ENCODE results near the gene MMP26.
"Not testable (repeated sequence)": the region's sequence is repeated elsewhere in the genome, so short reads cannot be mapped to it uniquely, and the experiment has no call there.

MMP26 gene

GRCh38 chr11:4722616-4723534, 18.3 kb downstream of the MMP26 start:
- peak; percentile 27 for DNase-seq (ENCODE audit: low read depth, low spot score)
- H3K27me3 ChIP-seq (ENCODE audit: control insufficient read depth, insufficient read depth, low read length); H3K9me3 ChIP-seq (ENCODE audit: control insufficient read depth, insufficient read depth, low read length); H3K4me1 ChIP-seq (ENCODE audit: control insufficient read depth, insufficient read depth, low read length); H3K36me3 ChIP-seq (ENCODE audit: control insufficient read depth, insufficient read depth, low read length); H3K4me3 ChIP-seq (ENCODE audit: low read length); H3K27ac ChIP-seq (ENCODE audit: low read length): not testable (repeated sequence)
- no CpG with 5 or more reads among the region's 33 CpGs for WGBS (ENCODE audit: insufficient coverage, insufficient read length)

- no peak for DNase-seq (ENCODE audit: low read depth, low spot score)
- Histone ChIP-seq H3K27me3 (ENCODE audit: control insufficient read depth, insufficient read depth, low read length) (no peaks in the 10 kb centered on the region), H3K27ac (ENCODE audit: low read length) (no peak overlapping the region), H3K4me1 (ENCODE audit: control insufficient read depth, insufficient read depth, low read length) (no peaks in the 10 kb centered on the region), H3K36me3 (ENCODE audit: control insufficient read depth, insufficient read depth, low read length) (no peaks in the 10 kb centered on the region), H3K9me3 (ENCODE audit: control insufficient read depth, insufficient read depth, low read length) (no peaks in the 10 kb centered on the region), H3K4me3 (ENCODE audit: low read length) (no peak overlapping the region)
- no CpG with 5 or more reads among the region's 2 CpGs for WGBS (ENCODE audit: insufficient coverage, insufficient read length)
Measured at GRCh38 chr11:4727171-4727570, 22.6 kb downstream of the MMP26 start.

GRCh38 chr11:4740735-4741134, 36.2 kb downstream of the MMP26 start:
- Histone ChIP-seq H3K4me1 (ENCODE audit: control insufficient read depth, insufficient read depth, low read length) (no peaks in the 10 kb centered on the region), H3K4me3 (ENCODE audit: low read length) (no peak overlapping the region), H3K36me3 (ENCODE audit: control insufficient read depth, insufficient read depth, low read length) (no peaks in the 10 kb centered on the region), H3K27ac (ENCODE audit: low read length) (no peak overlapping the region), H3K27me3 (ENCODE audit: control insufficient read depth, insufficient read depth, low read length) (no peaks in the 10 kb centered on the region), H3K9me3 (ENCODE audit: control insufficient read depth, insufficient read depth, low read length) (no peaks in the 10 kb centered on the region)
- DNase-seq (ENCODE audit: low read depth, low spot score): no peak
- WGBS (ENCODE audit: insufficient coverage, insufficient read length): no CpG with 5 or more reads among the region's 2 CpGs

- Histone ChIP-seq H3K4me1 (ENCODE audit: control insufficient read depth, insufficient read depth, low read length) (no peaks in the 10 kb centered on the region), H3K36me3 (ENCODE audit: control insufficient read depth, insufficient read depth, low read length) (no peaks in the 10 kb centered on the region), H3K27ac (ENCODE audit: low read length) (no peak overlapping the region), H3K9me3 (ENCODE audit: control insufficient read depth, insufficient read depth, low read length) (no peaks in the 10 kb centered on the region), H3K27me3 (ENCODE audit: control insufficient read depth, insufficient read depth, low read length) (no peaks in the 10 kb centered on the region), H3K4me3 (ENCODE audit: low read length) (no peak overlapping the region)
- whole genome bisulfite sequencing (ENCODE audit: insufficient coverage, insufficient read length): no CpG with 5 or more reads among the region's 6 CpGs
- DNase-seq (ENCODE audit: low read depth, low spot score): no peak
Measured at GRCh38 chr11:4748438-4748837, 43.9 kb downstream of the MMP26 start.

GRCh38 chr11:4751201-4751600, 46.6 kb downstream of the MMP26 start:
- WGBS (ENCODE audit: insufficient coverage, insufficient read length): no CpG with 5 or more reads among the region's 1 CpG
- H3K4me1 ChIP-seq (ENCODE audit: control insufficient read depth, insufficient read depth, low read length): no peaks in the 10 kb centered on the region
- H3K36me3 ChIP-seq (ENCODE audit: control insufficient read depth, insufficient read depth, low read length): no peaks in the 10 kb centered on the region
- H3K27me3 ChIP-seq (ENCODE audit: control insufficient read depth, insufficient read depth, low read length): no peaks in the 10 kb centered on the region
- H3K4me3 ChIP-seq (ENCODE audit: low read length): no peak overlapping the region
- H3K27ac ChIP-seq (ENCODE audit: low read length): no peak overlapping the region
- H3K9me3 ChIP-seq (ENCODE audit: control insufficient read depth, insufficient read depth, low read length): no peaks in the 10 kb centered on the region
- DNase-seq (ENCODE audit: low read depth, low spot score): no peak

Data from iPS DF 6.9 (cell line).